ENCODE measurements around the gene FBXO22. TPM values are rescaled to one million over a fixed set of nuclear protein-coding genes. Genes with fewer than 3 reads are reported as not detected.

FBXO22 gene
- total and polyA plus RNA-seq, 2 of the 8 experiments (the other 6 are each of a cell fraction or from before 2014, with no cell fraction given): 33.2 to 67.3 TPM

DNA sequence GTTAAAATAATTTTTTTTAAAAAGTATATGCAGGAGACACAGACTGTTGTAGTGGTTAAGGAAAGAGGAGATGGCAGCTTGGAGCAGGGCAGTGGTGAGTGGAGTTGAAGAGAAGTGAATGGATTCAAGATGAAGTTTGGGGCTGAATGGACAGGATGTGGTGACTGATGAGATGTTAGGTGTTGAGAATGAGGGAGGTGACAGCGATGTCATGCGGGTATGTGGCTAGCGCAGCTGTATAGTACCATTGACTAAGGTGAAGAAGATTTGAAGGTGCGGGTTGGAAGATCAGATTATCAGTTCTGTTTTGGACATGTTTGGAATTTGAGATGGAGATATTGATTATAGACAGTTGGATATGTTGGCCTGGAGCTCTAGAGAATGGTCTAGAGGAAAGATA is 20.1 kb downstream of the FBXO22 start:
- H3K18ac ChIP-seq (ENCODE audit: extremely low read depth, low read length): no peak overlapping the region
- H3K4ac ChIP-seq (replicated peaks; ENCODE audit: insufficient read length, low read depth, low read length): no peak overlapping the region
- H3K56ac ChIP-seq (replicated peaks; ENCODE audit: insufficient read length, low read depth, low read length): no peak overlapping the region
- no peak overlapping the region for H3K27ac ChIP-seq (ENCODE audit: low read depth, low read length)
- H4K91ac ChIP-seq (replicated peaks; ENCODE audit: insufficient read length, low read length): no peak overlapping the region
- no peak overlapping the region for H3K4me3 ChIP-seq (ENCODE audit: extremely low read depth in 1 of 4, insufficient read depth in 2 of 4, low read depth in 3 of 4, low read length in 4 of 4)
- H2BK5ac ChIP-seq (ENCODE audit: low read depth, low read length): no peak overlapping the region
- H3K36me3 ChIP-seq (ENCODE audit: control insufficient read depth in 2 of 4, insufficient read depth in 4 of 4, low read length in 3 of 4): peaks cover 0 to 18% (median 3%) of the 10 kb centered on the region in 4 experiments; a peak in 4 of 8 replicates
- ChIA-PET POLR2A (ENCODE audit: partially characterized antibody) (interaction anchor here (1.2 to 1.3 kb wide), 2 partner anchors 12 to 80 kb away, joined by 3 read pairs; partner anchors contain the start of gene UBE2Q2), CTCF (ENCODE audit: partially characterized antibody) (interaction anchor here (1.2 to 7.4 kb wide), 10 partner anchors 15 to 227 kb away, joined by 3 to 110 read pairs (median 4); no protein-coding TSS in a partner anchor)
- FAIRE-seq (no peak), DNase-seq (ENCODE audit: low read depth in 1 of 2, low spot score in 2 of 2) (no peak)
- no peaks in the 10 kb centered on the region for H3K27me3 ChIP-seq (replicated peaks in 1 of 4; ENCODE audit: control insufficient read depth in 3 of 4, extremely low read depth in 1 of 4, insufficient read depth in 3 of 4, low read length in 3 of 4)
- no peak overlapping the region for H2AFZ ChIP-seq (ENCODE audit: low read length)
- H2BK12ac ChIP-seq (ENCODE audit: low read depth, low read length): no peak overlapping the region
- no peak overlapping the region for H3K9ac ChIP-seq (replicated peaks in 1 of 4; ENCODE audit: extremely low read depth in 1 of 4, low read depth in 3 of 4, low read length in 3 of 4)
- 96 to 100% methylated on average over 1 to 4 of the region's 4 CpGs for WGBS, 2 experiments (ENCODE audit: extremely low coverage in 1 of 2, insufficient coverage in 1 of 2, insufficient read length in 1 of 2, insufficient replicate concordance in 2 of 2, low coverage in 1 of 2, low lambda C conversion rate in 2 of 2, missing lambda C conversion rate in 1 of 2)
- H4K5ac ChIP-seq (ENCODE audit: insufficient read length, low read depth, low read length): no peak overlapping the region
- H2AK5ac ChIP-seq (ENCODE audit: low read depth, low read length): no peak overlapping the region
- H2BK120ac ChIP-seq (replicated peaks; ENCODE audit: low read depth, low read length): no peak overlapping the region
- no peak overlapping the region for H3K14ac ChIP-seq (ENCODE audit: insufficient read length)
- H3K79me2 ChIP-seq (ENCODE audit: control insufficient read depth in 1 of 2, insufficient read depth in 2 of 2, low read length in 2 of 2): peaks cover 7 to 46% of the 10 kb centered on the region in 2 experiments; a peak in 3 of 4 replicates
- peaks cover 0 to 11% (median 2%) of the 10 kb centered on the region in 4 experiments; a peak in 3 of 7 replicates for H3K4me1 ChIP-seq (replicated peaks in 1 of 4; ENCODE audit: control insufficient read depth in 3 of 4, insufficient read depth in 4 of 4, low read length in 3 of 4)
- H4K8ac ChIP-seq (ENCODE audit: extremely low read depth, insufficient read depth, low read length): no peak overlapping the region
- no peak overlapping the region for H2BK15ac ChIP-seq (ENCODE audit: low read length)
- peaks cover 9 to 11% of the 10 kb centered on the region in 2 experiments for H4K20me1 ChIP-seq (replicated peaks in 1 of 2; ENCODE audit: control insufficient read depth in 1 of 2, insufficient read depth in 2 of 2, low read length in 2 of 2)
- H2BK20ac ChIP-seq (ENCODE audit: low read length): no peak overlapping the region
- H3K23me2 ChIP-seq (ENCODE audit: low read depth, low read length): no peaks in the 10 kb centered on the region; the same call in 1 of the 2 replicates
- peaks cover 2% of the 10 kb centered on the region; the same call in 1 of the 2 replicates for H3K79me1 ChIP-seq (ENCODE audit: low read depth, low read length)
- no peak overlapping the region for H3K23ac ChIP-seq (ENCODE audit: insufficient read length)
- H3K4me2 ChIP-seq (ENCODE audit: insufficient read depth in 1 of 2, low read depth in 2 of 2, low read length in 2 of 2): no peak overlapping the region
- H3K9me3 ChIP-seq (ENCODE audit: insufficient read depth in 2 of 2, low read depth in 1 of 2, low read length in 1 of 2): no peaks in the 10 kb centered on the region
- TF ChIP-seq HDAC2 (IDR thresholded peaks at IDR 0.05; ENCODE audit: borderline replicate concordance in 1 of 2, low read depth in 2 of 2, low read length in 2 of 2) (no peak), POLR2AphosphoS5 (IDR thresholded peaks at IDR 0.05; ENCODE audit: low read depth, low read length) (no peak), BCL11A (IDR thresholded peaks at IDR 0.05; ENCODE audit: low read depth in 2 of 2, low read length in 2 of 2) (no peak), SIN3A (conservative IDR thresholded peaks at IDR 0.05 in 1 of 2, IDR thresholded peaks at IDR 0.05 in 1 of 2; ENCODE audit: low read depth in 1 of 2, low read length in 2 of 2) (no peak), TEAD4 (IDR thresholded peaks at IDR 0.05; ENCODE audit: low read depth, low read length) (no peak), TBP (IDR thresholded peaks at IDR 0.05; ENCODE audit: low read depth, low read length) (no peak), RFX5 (IDR thresholded peaks at IDR 0.05; ENCODE audit: borderline replicate concordance, low read depth, low read length) (no peak), BRCA1 (IDR thresholded peaks at IDR 0.05; ENCODE audit: low read depth, low read length) (no peak), EGR1 (IDR thresholded peaks at IDR 0.05; ENCODE audit: borderline replicate concordance, low read depth, low read length) (no peak), CBX5 (IDR thresholded peaks at IDR 0.05; ENCODE audit: low read depth, low read length) (no peak), CBX8 (IDR thresholded peaks at IDR 0.05; ENCODE audit: borderline replicate concordance, low read depth, low read length) (no peak)
- TF ChIP-seq, protein P1, sequence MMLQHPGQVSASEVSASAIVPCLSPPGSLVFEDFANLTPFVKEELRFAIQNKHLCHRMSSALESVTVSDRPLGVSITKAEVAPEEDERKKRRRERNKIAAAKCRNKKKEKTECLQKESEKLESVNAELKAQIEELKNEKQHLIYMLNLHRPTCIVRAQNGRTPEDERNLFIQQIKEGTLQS (IDR thresholded peaks at IDR 0.05; ENCODE audit: insufficient read depth, low read depth, low read length): no peak
- TF ChIP-seq, protein P2, sequence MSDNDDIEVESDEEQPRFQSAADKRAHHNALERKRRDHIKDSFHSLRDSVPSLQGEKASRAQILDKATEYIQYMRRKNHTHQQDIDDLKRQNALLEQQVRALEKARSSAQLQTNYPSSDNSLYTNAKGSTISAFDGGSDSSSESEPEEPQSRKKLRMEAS (IDR thresholded peaks at IDR 0.05): no peak
